OCI-LY3 (cell line): Measurements from ENCODE around the gene PLA2G4F.

ENCODE experiments used
- H2AFZ ChIP-seq: fragments of 200-600, 300-600 bp; shearing (Covaris generic); 2 replicates; pipeline ENCODE4 v1.6.0; 2014; ENCODE audit warnings: antibody characterized with exemption, low read depth, low read length
- H3K27ac ChIP-seq: fragments of 200-600, 300-600 bp; sonication (generic); 2 replicates; pipeline ENCODE4 v1.5.1; 2014; ENCODE audit warnings: mild to moderate bottlenecking, low read length, moderate library complexity, mixed read lengths
- H3K27me3 ChIP-seq: fragments of 200-600, 300-600 bp; sonication (generic); 2 replicates; pipeline ENCODE4 v1.6.1; 2014; ENCODE audit warnings: low read depth, low read length, mixed read lengths
- H3K36me3 ChIP-seq: fragments of 200-600, 300-600 bp; sonication (generic); replicated peaks from 2 replicates; pipeline ENCODE3; 2014; ENCODE audit warnings: low read depth, low read length, mixed read lengths
- H3K4me1 ChIP-seq: fragments of 300-600, 200-600 bp; sonication (generic); 2 replicates; pipeline ENCODE4 v1.6.1; 2014; ENCODE audit warnings: low read length, mixed read lengths
- H3K4me2 ChIP-seq: fragments of 200-600, 300-600 bp; sonication (generic); 2 replicates; pipeline ENCODE4 v1.6.1; 2014; ENCODE audit warnings: low read length, mixed read lengths
- H3K4me3 ChIP-seq: fragments of 300-600, 200-600 bp; sonication (generic); 2 replicates; pipeline ENCODE4 v1.5.1; 2014; ENCODE audit warnings: antibody characterized with exemption, mild to moderate bottlenecking, low read length, moderate library complexity
- H3K79me2 ChIP-seq: fragments of 300-600, 200-600 bp; shearing (Covaris generic); 2 replicates; pipeline ENCODE4 v1.6.1; 2014; ENCODE audit warnings: mild to moderate bottlenecking, low read length, mixed read lengths
- H3K9ac ChIP-seq: fragments of 300-600, 200-600 bp; shearing (Covaris generic); 2 replicates; pipeline ENCODE4 v1.6.0; 2014; ENCODE audit warnings: mild to moderate bottlenecking, low read length, moderate library complexity
- H3K9me3 ChIP-seq: fragments of 200-600, 300-600 bp; shearing (Covaris generic); 2 replicates; pipeline ENCODE4 v1.6.1; 2014; ENCODE audit warnings: low read length, mixed read lengths; ENCODE audit not compliant: insufficient read depth
- H4K20me1 ChIP-seq: fragments of 200-600, 300-600 bp; sonication (generic); 2 replicates; pipeline ENCODE4 v1.6.1; 2016; ENCODE audit warnings: low read length, mixed read lengths; ENCODE audit not compliant: insufficient read depth
- CTCF ChIP-seq: fragments of 200-600, 300-600 bp; sonication (generic); IDR thresholded peaks from 2 replicates; pipeline ENCODE4 v1.5.1; 2014; ENCODE audit warnings: antibody characterized with exemption, low read length, low read depth
- EZH2phosphoT487 ChIP-seq: fragments of 200-600 bp; shearing (Covaris generic); IDR thresholded peaks from 2 replicates; pipeline ENCODE4 v1.6.1; 2018; ENCODE audit warnings: antibody characterized with exemption, mixed run types, low read depth

Gene PLA2G4F

GRCh38 chr15:42160136-42160535 is 3.7 kb upstream of the PLA2G4F start:
- TF ChIP-seq CTCF = no peak
- no peak for TF ChIP-seq EZH2phosphoT487

GRCh38 chr15:42159381-42160015 is 3.1 kb upstream of the PLA2G4F start:
- Histone ChIP-seq H3K4me1 (no peaks in the 10 kb centered on the region), H2AFZ (no peak overlapping the region), H3K9me3 (no peaks in the 10 kb centered on the region), H3K4me3 (no peak overlapping the region), H3K4me2 (no peak overlapping the region), H3K27ac (no peak overlapping the region), H3K36me3 (peaks cover 42% of the 10 kb centered on the region), H4K20me1 (no peaks in the 10 kb centered on the region), H3K27me3 (no peaks in the 10 kb centered on the region), H3K9ac (no peak overlapping the region), H3K79me2 (no peaks in the 10 kb centered on the region)
- TF ChIP-seq CTCF = no peak
- no peak for TF ChIP-seq EZH2phosphoT487

More at GRCh38 chr15:42160136-42160535, 3.7 kb upstream of the PLA2G4F start:
- Histone ChIP-seq H3K27me3 (no peaks in the 10 kb centered on the region), H3K4me3 (no peak overlapping the region), H2AFZ (no peak overlapping the region), H4K20me1 (no peaks in the 10 kb centered on the region), H3K9ac (no peak overlapping the region), H3K27ac (no peak overlapping the region), H3K79me2 (no peaks in the 10 kb centered on the region), H3K9me3 (no peaks in the 10 kb centered on the region), H3K4me1 (no peaks in the 10 kb centered on the region), H3K4me2 (no peak overlapping the region), H3K36me3 (peaks cover 44% of the 10 kb centered on the region)

- Histone ChIP-seq H3K27me3 (no peaks in the 10 kb centered on the region), H3K4me2 (no peak overlapping the region), H3K9me3 (no peaks in the 10 kb centered on the region), H3K79me2 (no peaks in the 10 kb centered on the region), H3K4me1 (no peaks in the 10 kb centered on the region), H3K4me3 (no peak overlapping the region), H3K27ac (no peak overlapping the region), H3K9ac (no peak overlapping the region), H3K36me3 (peaks cover 37% of the 10 kb centered on the region), H2AFZ (no peak overlapping the region), H4K20me1 (no peaks in the 10 kb centered on the region)
- no peak for TF ChIP-seq EZH2phosphoT487
- no peak for TF ChIP-seq CTCF
These were observed 2.5 kb upstream of the PLA2G4F start for GRCh38 chr15:42158941-42159340.

GRCh38 chr15:42157981-42158765 is 1.7 kb upstream of the PLA2G4F start:
- Histone ChIP-seq H3K4me3 (no peak overlapping the region), H3K4me2 (no peak overlapping the region), H2AFZ (no peak overlapping the region), H3K27ac (no peak overlapping the region), H3K27me3 (no peaks in the 10 kb centered on the region), H3K9ac (no peak overlapping the region), H3K9me3 (no peaks in the 10 kb centered on the region), H3K79me2 (no peaks in the 10 kb centered on the region), H3K36me3 (peaks cover 32% of the 10 kb centered on the region), H4K20me1 (no peaks in the 10 kb centered on the region), H3K4me1 (no peaks in the 10 kb centered on the region)
- TF ChIP-seq CTCF (no peak), EZH2phosphoT487 (no peak)
